GM19025 (cell line): ENCODE results near the gene KCTD1.

ENCODE experiments used
- ATAC-seq: cut with Tn5 transposase; IDR thresholded peaks from one replicate; pipeline ENCODE4 v1.9.1; 2021; ENCODE audit warnings: mild to moderate bottlenecking, low read depth, moderate library complexity; ENCODE audit not compliant: unreplicated experiment

The KCTD1 gene

GRCh38 chr18:26488417-26489009 is 59.8 kb downstream of the KCTD1 start:
- ATAC-seq, result no peak

DNA sequence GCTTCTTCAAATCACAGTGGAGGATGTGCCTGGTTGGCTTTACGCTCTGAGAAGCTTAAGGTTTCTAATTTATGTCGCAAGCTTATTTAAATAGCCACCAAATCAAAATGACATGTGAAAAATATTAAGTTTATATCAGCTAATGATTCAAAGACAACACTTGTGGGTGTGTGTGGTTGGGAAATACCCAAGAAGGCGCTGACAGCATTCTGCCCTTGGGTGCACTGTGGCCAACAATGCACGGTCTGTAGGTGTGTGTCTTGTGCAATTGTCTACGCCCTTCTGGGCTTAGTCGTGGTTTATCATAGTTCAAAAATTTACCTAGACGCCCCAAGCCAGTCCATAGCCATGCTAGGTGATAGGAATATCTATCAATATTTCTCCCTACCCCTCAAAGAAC is 60.9 kb downstream of the KCTD1 start:
- ATAC-seq, result peak; percentile 96

- no peak for ATAC-seq
These were observed 64.7 kb downstream of the KCTD1 start for GRCh38 chr18:26483633-26484032.

GRCh38 chr18:26482569-26482968 is 65.8 kb downstream of the KCTD1 start:
- ATAC-seq, result no peak

DNA sequence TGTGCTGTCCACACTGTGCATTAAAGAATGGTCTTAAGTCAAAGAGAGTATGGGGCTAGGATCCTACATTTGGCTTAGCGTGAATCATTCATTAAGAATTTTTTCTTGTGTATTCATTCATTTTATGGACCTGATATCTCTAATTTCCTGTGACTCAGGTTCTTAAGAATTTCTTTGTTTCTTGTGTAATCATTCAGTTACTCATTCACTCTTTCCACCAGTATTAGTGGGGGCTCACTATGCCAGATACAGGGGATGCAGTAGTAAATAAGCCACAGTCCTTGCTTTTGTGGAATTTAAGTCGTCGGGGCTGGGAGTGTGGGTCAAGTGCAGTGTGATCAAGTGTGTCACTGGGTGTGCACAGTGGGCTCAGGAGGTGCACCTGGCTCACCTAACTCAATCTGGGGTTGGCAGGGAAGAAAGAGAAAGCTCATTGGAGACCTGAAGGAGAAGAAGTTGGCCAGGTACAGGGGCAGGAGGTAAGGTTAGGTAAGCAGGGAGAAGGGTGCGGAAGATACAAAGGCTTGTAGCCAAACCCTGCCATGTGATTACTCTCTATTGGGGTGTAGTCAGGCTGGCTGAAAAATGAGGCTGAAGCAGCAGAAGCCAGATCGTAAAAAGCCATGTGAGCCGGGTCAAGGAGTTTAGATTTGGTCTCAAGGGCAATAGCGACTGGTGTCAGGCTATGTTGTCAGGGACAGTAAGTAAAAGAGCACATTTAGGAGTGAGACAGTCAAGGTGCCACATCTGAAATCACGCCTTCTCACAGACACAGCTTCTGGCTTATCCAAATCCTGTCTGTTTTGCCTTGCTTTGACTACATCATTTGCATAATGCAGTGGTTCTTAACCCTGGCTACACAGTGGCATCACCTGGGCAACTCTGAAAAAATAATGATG is 67.2 kb downstream of the KCTD1 start:
- ATAC-seq, result no peak

GRCh38 chr18:26479681-26480079 is 68.7 kb downstream of the KCTD1 start:
- ATAC-seq, result no peak

DNA sequence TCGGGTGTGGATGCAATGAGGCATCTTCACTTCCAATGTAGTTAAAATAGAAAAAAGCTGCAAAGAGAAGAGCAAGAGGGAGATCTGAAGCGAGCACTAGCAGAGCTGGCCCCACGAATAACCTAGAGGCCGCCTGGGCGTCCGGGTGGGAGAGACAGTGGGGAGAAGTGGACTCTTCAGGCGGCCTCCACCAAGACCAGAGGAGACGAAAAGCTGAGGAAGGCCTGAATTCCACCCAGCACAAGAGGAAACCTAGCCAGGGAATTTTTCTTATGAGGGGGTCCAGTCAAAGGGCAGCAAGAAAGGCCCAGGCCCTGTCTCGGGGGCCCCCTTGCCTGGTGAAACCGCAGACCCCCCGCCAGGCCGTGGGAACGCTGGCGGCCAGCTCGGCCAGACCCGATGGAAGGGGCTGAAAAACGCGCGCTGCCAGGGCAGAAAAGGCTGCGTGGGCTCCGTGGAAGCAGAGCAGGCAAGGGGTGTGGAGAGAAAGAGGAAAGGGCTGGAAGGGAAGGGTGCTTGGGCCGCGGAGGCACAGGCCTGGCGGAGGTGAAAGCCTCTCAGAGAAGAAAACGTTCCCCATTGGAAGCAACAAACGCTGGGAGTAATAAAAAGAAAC is 69.2 kb downstream of the KCTD1 start:
- ATAC-seq, result no peak

GRCh38 chr18:26477828-26478466 is 70.4 kb downstream of the KCTD1 start:
- ATAC-seq, result no peak

GRCh38 chr18:26476697-26477096 is 71.7 kb downstream of the KCTD1 start:
- ATAC-seq, result no peak

- ATAC-seq, result no peak
These were observed 73.8 kb downstream of the KCTD1 start for GRCh38 chr18:26474542-26474941.

- ATAC-seq, result no peak
These were observed 74.7 kb downstream of the KCTD1 start for GRCh38 chr18:26473672-26474071.

DNA sequence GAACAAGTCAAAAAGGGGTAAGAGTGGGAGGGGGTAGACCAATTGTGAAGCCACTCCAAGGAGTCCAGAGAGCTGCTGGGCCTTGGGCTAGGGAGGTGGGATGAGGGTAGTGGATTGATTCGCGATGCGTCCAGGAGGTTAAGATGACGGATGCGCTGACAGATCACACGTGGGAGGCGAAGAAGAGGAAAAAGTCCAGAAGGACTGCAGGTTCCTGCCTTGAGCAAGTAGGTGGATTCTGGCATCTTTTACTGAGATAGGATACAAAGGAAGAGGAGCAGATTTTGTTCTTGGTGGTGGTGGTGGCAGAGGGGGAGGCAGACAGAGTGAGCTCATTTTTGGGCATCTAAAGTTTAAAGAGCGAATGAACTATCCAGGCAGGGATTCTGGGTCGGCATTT is 76.5 kb downstream of the KCTD1 start:
- ATAC-seq, result no peak

- ATAC-seq, result no peak
These were observed 77.3 kb downstream of the KCTD1 start for GRCh38 chr18:26471027-26471426.

DNA sequence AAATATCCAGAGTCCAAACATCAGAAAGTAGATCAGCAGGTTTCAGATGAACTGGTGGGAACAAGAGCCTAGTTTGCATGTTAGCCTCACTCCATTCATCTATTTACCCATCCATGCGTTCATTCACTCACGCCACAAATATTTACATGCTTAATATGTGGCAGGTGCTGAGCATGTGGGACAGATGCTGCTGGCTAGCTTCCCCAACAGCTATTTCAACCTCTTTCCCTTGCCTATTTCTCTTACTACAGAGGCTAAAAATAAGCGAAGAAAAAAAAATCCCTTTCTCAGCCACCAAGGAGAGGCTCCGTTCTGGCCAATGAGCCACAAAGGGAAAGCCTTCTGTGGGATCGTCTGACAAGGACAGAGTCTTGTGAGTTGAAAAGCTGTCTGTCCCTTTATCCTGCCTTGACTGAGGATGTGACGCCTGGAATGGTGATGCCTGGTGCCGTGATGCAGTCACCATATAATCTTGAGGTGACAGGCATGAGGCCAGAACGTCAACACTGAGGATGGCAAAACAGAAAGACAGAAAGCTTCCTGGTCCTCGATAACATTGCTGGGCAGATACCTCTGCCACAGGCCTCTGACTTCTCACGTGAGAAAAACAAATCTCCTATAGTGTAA is 78.2 kb downstream of the KCTD1 start:
- ATAC-seq, result peak; percentile 84

DNA sequence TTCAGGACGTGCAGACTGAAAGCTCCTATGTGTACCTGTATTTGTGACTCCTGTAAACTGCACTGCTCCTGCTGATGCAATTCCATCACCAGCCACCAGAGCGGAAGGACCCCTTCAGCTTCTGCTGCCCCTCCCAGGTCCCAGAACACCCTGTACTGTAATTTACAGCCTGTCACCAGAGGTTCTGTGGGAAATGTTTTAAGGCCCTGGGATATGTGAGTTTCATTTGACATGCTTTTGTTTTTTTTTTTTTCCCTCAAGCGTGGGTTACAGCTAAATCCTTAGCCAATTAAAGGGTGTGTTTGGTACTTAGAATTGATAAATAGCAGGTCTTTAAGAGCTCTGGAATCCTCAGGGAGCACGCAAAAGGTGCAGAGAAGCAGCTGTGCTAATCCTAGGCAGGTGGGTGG is 79.4 kb downstream of the KCTD1 start:
- ATAC-seq, result no peak

DNA sequence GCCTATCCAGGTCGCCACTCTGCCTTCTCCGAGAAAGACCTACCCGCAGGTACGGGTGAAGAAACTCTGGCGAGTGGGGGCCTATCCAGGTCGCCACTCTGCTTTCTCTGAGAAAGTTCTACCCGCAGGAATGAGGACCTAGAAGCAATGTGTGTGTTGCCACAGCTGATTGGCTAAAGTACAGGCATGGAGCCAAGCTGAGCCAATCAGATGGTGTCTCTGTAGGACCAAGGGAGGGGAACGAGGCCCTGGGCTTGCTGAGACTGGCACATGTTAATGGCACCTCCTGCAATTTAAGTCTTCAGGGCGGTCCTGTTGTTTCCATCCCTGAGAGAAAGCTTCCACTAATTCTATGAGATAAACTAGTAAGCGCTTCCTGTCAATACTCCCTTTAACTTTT is 82.3 kb downstream of the KCTD1 start:
- ATAC-seq, result no peak

DNA sequence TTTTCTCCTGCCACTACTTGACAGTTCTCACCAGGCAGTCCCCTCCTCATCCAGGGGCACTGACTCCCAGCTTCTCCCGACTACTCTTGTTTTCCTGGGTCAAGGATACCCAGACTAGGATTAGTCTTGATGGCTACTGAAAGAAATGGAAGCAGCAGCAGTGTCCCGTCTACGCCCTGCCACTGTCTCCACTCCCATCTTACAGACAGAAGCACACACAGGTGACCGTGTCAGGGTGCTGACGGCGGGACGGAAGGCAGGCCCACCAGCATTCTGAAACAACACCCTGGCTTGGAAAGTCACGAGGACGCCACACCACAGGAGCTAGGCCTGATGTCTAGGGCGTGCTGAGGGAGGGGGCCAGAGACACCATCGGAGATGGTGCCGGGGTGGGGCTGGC is 82.9 kb downstream of the KCTD1 start:
- no peak for ATAC-seq

DNA sequence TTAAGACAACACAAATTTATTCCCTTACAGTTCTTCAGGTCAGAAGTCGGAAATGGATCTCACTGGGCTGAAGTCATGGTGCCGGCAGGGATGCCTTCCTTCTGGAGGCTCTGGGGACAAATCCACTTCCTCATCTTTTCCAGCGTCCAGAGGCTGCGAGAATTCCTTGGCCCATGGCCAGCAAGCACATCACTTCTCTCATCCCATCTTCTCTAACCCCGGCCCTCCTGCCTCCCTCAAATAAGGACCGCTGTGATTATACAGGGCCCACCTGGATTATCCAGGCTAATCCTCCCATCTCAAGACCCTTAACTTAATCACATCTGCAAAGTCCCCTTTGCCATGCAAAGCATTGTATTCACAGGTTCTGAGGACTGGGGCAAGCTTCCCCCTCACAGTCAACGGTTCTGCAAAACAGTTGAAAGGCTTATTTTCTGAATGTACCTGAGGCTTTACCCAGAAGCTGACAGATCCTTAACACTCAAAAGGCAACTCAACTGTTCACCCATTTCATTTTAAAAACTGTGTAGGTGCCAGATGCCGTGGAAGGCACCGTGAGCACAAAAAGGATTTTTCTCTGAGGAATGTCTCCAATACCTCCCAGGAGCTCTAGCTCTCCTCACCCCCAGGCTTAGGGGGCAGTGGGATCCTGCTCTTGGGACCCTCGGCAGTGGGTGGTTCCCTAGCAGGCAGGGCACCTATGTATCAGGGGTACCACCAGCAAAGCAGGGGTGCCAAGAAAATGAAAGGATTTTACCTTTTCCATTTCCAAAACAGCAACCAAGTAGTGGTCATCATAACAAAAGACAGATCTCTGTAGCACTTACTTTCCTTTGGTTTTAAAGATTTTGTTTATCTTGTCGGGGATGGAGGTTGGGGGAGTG is 84.0 kb downstream of the KCTD1 start:
- no peak for ATAC-seq

DNA sequence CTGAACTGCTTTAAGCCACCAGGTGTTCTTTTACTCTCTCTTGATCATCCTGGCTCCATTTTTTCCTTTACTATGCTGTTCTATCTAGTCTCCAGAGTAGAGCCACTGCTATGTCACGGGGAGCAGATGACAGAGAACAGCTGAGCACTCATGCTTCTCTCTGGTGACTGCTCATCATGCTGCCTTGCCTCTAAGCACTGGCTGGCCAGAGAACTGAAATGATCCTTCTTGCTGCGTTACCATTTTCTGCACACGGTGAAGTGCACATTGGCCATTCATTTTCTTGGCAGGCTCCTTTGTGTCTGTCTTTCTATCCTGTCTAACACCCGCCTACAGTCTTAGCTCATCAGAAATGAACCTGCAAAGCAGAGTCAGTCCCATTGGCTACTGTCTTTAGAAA is 86.0 kb downstream of the KCTD1 start:
- no peak for ATAC-seq

DNA sequence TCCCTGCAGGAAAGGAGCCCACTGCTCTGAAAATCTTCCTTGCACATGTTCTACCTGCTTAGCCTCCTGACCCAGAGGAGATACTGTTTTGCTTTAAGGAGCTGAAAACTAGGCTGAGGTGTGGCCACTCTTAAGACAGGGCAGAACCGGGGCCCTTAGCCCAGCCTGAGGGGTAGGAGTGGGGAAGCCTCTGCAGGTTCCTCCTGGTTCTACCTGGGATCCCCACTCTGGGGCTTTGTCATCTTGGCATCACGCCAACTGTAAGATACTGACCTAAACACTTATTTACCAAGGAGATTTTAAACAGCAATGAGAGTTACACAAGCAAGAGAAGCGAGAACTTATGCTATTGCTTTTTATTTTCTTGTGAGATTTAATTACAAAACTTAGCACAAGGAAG is 86.9 kb downstream of the KCTD1 start:
- ATAC-seq, result no peak
